HG02840 (cell line): ENCODE measurements around the gene GABBR2.

Source experiments
- ATAC-seq: cut with Tn5 transposase; IDR thresholded peaks from one replicate; pipeline ENCODE4 v1.9.1; 2021; ENCODE audit warnings: mild to moderate bottlenecking, moderate library complexity, moderate number of reproducible peaks; ENCODE audit not compliant: unreplicated experiment, low FRiP score

Gene GABBR2

DNA sequence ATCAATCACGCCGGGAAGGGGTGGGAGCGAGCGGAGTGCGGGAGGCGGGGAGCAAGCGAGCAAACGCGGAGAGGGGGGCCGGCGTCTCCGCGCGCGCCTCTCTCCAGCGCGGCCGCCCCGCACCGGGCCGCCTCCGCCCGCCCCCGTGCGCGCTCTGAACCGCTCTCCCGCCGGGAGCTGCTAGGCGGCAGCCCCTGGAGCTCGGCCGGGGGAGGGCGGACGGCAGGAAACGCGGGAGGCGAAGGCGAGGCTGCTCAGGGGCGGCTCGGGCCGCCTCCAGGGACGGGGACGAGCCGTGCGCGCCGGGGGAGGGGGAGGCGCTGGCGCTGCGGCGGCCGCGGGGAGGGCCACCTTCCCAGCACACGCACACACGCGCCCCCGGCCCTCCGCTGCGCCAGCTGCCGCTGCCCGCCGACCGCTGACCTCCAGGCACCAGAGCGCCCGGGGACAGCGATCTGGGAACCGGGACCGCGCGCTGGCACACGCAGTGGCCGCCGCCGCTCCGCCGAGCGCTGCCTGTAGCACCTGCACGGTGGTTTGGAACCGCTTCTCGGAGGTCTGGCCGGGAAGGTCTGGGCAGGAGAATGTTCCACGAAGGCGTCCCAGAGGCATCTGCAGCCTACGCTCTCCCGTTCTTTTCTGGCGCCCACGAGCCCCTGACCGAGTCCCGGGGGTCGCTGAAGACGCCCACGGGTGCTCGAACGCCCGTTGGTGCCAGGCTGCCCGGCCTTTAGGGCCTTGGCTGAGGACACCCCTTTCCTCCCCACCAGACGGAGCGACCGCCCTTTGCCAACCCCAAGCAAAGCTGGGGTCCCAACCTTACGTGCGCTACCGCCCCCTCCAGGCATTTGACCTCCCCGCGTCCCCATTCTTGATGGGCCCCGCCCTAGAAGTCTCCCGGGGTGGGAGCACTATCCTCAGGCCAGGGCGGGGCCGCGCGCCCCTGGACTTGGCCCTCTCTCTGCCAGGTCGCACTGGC is at the start of gene GABBR2:
Gene GABBR2, minus strand, starts transcription at position 3 of the 979 bp plus-strand sequence. CDS start 198 bp downstream, outside the sequence.
- no peak for ATAC-seq

DNA sequence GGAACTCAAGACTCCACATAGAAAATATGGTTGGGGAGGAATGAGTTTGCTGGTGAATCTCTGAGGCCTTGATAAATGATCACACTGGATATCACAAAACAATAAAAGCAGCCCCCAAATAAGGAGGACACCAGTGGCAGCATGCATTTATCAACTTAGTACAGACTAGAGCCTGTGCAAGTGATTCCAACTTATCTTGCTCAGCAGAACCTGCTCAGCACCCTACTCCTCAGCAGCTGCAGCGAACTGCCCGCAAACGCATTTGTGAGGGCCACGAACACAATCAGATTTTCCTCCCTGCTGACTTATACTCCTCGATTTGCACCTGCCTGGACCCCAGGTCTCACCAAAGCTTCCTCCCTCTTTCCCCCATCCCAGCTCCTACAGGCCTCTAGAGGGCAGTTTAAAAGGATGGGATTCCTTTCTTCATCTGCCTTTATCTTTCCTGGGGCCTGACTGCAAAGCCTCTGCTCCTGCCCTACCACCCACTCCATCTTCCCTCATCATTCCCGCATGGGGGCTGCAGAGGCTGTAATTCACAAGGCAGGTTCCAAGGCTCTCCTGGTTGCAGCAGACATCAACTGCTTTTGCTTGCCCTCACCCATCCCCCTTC is 46.4 kb upstream of the GABBR2 start:
- ATAC-seq, result no peak

DNA sequence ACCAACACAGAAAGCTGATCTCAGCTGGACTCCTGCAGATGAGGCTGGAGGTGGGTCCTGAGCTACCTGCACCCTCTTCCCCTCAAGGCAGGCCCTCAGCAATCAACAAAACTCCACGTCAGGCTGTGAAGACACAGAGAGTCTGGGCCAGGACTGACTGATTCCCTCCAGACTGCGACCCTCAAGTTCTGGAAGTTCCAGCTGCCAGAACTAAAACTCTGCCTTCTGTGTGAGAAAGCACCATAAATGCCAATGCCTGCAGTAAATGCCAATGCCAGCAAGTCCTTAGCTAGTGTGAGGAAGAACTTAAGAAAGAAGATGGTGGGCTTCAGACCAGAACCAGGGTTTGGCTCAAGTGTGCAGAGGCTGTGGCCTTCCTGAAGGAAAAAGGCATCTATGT is 42.5 kb upstream of the GABBR2 start:
- ATAC-seq, result no peak

DNA sequence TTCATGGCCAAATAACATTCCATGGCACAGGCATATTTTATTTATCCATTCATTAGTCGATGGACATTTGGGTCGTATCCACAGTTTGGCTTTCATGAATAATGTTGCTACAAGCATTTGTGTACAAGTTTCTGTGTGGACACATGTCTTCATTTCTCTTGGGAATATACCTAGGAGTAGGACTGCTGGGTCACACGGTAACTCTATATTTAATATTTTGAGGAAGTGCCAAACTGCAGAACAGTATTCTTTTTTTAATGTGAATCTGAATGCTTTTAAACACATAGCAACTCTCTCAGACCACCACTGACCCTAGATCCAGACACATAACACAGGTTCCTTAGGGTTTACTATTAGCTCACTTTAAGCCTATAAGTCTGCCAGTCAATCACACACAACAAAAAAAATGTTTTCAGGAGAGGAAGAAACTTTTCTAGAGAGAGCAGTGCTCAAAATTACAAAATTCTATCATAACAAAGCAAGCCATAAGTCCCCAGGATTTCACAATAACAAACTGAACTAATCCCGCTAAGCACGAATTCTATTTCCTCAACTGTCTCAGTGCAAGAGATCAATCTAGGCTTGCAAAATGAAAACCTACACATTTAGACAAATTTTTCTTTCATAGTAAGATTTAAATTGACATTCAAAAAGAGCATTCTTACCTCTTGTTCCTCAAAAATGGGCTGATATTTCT is 41.8 kb upstream of the GABBR2 start:
- no peak for ATAC-seq

DNA sequence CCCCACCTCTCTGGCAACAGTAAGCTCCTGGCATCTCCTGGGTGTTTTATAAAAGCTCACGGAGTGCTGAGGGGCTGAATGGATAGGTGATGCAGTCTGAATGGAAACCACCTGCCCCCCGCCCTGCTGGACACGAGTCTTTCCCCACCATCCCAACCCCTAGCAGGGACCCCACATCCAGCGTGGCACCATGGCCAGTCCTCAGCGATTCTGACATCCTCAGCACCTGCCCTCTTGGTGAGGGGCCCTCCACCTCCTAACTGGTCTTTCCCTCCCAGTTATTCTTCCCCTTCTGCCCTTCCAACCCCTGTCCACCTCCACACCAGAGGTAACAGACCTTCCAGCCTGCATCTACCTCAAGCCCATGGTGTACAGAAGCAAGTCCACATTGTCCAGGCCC is 38.7 kb upstream of the GABBR2 start:
- no peak for ATAC-seq

DNA sequence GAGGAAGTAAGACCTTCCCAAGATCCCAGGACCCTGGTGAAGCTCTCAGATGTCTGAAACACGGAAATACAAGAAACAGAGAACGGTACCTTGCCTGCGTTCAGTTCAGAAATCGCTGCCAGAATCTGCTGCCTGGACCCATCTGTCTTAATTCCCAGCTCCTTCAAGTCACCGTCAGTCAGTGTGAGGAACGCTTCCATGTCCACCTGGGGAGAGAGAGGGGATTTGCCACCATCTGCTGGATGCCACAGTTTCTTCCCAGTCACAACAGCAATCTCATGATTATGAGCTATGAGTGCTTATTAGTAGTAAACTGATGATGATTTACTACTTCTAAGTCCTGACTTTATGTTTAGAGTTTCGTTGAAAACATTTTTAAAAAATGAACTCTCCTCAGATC is 36.7 kb upstream of the GABBR2 start:
- no peak for ATAC-seq

DNA sequence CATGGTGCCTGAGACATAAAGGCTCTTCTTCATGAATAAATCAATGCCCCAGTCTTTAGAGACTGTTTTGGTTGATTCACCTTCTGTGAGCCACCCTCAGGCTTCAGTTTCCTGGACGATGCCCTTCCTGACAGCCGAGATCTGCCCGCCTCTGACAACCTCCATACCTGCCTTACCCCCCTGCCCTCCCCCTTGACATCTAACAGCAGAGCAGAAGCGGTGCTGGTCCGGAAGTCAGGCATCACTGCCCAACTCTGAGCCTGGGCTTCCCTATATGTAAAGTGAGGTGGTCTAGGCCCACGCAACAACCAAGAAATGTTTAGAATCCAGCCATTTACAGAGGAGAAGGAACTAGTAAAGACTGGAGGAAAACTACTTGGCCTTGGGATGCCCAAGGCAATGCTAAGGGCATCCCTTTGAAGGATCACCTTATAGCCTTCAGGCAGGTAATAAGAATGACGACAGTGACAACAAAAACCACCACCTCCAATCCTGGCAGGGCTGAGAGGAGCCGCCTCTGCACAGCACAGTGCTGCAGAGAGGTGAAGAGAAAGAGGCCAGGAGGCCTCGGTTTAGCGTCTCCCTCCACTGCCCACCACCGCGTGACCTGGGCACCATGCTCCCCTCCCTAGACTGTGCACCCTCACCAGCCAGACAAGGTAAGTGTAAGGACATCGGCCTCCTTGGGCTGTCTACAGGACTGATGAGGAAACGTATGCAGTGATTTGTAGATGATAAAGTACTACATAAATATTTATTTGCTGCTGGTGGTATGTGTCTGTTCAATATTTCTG is 35.3 kb upstream of the GABBR2 start:
- ATAC-seq, result no peak

DNA sequence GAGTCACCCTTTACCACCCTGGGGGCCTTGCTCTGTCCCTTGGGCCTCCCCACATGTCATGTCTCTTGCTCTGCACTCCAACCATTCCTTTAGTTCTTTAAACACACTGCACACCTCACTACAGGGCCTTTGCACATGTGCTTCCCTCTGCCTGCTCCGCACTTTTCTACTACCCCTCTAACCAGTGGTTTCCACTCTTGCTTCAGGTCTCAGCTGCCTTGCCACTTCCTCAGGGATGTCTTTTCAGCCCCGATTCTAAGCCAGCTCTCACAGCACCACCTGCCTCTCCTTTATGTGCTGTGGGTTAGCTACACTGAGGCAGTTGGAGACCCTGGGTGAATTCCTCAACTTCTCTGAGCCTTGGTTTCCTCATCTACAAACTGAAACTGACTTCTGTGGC is 34.6 kb upstream of the GABBR2 start:
- ATAC-seq, result no peak

DNA sequence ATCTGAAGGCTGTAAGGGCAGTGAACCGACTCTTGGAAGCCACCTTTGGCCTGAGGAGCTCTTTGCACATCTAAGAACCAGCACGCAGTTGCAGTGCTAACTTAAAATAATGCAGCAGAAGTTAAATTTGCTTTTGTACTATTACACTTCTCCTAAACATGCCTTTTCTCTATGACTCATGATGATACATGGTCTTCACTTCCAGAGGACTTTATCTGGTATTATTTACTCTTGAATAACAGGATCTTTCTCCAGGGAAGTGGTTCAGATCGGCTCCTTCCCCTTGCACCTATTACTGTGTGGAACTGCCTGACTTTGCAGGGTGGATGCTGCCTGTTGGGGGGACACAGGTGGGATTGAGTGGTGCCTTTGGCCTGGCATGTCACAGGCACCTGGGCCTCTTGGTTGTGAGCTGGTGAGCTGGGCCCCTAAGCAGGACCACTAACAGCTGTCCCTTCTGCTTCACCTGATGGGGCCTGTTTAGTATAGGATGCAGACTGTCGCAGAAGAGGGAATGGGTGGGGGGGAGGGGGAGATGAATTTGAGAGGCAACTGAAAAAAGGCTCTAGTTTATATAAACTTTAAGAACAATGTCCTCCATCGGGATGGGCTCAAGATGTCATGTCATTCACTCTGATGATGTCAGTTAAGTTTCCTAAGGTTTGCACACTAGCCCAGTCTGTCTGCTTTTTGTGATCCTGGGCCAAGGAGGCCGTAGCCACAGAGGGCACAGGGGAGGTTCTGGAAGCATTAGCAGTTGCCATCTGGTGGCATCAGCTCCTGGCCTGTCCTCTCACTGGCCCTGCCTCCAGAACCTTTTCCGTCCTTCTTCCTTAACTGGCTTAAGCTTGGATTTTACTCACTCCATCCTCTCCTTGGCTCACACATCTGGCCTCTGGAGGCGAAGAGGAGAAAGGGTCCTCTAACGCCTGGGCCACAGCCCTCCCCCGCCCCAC is 33.9 kb upstream of the GABBR2 start:
- ATAC-seq, result no peak

DNA sequence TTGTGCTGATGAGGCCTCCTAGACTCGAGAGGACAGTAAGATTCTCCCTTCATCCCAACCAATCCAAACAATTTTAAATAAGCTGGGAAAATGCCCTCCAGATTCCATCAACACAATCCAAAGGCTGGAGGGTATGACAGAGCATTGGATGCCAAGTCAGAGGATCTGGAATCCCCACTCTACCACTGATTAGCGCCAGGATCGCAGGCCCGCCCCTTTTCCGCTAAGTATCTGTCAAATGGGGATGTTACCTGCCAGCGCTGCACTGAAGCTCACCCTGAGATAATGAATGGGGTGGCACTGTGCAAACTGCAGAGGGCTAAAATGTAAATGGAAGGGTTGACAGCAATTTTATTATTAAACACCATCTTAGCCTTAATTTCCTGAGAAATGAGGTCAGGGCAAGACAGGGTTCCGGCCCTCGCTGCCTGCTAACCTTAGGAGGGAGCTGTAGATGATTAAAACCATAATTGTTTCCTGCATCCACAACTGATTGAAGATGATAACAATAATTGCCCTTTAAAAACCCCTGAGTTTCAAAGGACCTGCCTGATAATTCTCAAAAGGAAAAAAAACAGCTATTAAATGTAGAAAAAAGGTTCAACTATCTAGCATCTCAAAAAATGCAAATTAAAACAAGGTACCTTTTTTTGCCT is 31.6 kb upstream of the GABBR2 start:
- no peak for ATAC-seq

DNA sequence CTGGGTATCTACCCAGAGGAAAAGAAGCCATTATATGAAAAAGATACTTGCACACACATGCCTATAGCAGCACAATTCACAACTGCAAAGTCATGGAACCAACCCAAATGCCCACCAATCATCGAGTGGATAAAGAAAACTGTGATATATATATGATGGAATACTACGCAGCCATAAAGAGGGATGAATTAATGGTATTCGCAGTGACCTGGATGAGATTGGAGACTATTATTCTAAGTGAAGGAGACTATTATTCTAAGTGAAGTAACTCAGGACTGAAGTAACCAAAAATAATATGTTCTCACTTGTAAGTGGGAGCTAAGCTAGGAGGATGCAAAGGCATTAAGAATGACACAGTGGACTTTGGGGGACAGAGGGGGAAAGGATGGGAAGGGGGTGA is 30.0 kb upstream of the GABBR2 start:
- no peak for ATAC-seq

DNA sequence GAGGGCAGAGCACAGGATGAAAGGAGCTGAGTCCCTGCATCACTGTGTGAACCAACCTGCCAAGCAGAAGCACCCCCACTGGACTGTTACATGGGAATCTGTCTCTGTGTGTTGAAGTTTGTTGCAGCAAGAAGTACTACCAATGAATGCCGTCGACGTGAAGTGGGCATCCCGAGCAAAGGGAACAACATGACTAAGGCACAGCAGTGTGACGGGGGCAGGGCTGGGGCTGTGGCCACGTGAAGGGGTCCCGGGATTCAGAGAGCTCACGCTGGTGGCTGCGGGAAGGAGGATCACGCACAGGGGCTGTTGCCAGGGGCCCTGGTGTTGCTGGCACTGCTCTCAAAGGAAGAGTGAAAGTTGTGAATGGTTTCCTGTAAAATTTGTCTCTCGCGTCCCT is 27.5 kb upstream of the GABBR2 start:
- no peak for ATAC-seq

DNA sequence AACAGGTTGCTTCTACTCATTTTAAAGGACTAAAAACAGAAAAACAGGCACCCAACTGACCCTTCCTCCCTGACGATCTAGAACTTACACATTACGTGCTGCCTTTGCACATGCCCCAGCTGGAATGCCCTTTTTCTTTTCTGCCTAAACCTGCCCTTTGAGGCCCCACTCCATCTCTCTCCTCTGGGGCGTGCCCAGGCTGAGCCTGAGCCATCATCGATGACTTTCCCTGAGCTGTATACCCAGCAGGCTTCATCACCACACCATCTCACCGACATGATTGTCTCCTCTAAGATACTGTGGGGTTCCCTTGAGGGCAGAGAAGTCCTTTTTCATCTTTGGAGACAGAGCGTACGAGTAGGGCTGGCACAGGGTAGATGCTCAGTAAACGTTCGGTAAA is 24.1 kb upstream of the GABBR2 start:
- ATAC-seq, result no peak

DNA sequence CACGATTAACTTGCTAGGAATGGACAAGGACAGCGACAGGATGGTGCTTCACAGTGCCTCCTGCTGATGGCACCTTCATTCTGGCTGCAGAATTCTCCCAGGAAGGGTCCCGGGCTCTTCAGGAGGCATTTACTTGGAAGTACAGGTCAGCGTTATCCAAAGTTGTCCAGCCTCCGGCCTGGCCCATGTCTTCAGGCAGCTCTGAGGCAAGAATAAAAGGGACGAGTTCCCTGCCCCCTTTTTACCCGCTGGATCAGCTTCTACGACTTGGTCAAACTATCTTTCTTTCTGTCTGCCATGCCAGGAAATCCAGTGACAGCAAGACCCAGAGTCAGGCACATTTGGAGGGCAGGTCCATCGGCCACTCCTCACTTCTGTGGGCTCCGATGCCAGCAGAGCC is 23.4 kb upstream of the GABBR2 start:
- ATAC-seq, result no peak

DNA sequence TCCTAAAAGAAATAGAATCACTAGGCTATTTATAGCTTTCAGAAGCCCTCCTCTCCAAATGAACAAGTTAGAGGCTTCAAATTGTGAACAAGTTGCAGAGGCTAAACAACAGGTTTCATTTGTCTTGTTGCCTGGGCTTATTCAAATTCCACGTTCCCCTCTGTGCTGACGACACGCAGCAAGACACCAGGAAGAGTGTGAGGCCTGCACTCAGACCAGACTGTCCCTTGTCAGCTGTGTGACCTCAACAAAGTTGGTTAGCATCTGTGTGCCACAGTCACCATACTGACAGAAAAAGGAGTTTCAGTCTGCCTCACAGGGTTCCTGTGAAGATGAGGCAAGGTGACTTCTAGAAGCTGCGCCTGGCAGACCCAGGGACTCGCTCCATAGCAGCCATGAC is 22.1 kb upstream of the GABBR2 start:
- ATAC-seq, result no peak

DNA sequence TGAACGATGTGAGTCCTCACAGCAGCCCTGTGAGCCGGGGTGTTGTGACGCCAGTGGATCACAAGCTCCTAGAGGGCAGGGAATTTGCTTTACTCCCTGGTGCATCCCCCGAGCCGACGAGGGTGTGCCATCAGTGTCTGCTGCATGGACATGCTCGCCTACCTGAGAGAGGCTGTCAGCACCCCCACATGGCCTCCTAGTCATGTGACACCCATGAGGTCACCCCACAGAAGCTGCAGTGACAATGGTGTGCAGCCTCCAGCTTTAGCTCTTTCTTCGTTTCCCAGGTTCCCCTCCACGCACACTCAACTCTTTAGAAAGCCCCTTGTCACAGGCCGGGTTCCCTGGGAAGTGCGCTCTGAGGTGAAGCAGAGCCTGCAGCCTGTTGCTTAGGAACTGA is 19.8 kb upstream of the GABBR2 start:
- ATAC-seq, result no peak

DNA sequence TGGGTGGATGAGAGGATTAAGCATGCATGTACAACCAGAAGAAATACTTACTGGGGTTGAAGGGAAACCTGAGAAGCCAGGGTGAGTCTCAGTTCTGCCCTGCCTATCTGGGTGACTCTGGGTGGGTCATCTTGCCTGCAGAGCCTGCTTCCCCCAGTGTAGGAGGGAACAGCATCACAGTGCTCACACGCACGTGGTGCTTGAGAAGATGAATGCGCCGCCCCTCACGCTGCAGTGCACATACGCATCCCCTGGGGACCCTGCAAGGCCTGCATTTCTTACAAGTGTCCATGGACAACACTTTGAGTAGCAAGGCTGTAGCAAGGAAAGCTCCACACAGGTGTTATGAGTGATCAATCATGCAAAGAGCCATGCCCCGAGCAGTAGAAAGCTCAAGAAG is 18.7 kb upstream of the GABBR2 start:
- no peak for ATAC-seq

DNA sequence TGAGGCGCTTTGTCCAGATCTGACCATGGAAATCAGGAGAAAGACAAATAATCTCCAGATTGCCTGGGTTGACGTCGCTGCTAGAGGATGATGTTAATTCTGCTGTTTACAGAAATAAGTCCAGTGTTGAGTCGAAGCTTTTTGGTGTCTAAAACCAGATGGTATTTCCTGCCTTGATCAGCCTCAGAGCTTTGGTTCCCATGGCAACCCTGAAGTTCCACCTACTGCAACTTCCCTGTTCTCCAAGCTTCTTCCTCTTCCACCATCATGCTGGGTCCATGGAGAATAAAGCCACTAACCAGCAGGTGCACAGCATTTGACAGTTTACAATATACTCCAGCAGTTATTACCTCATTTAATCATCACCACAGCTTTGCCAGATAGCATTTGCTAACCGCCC is 18.0 kb upstream of the GABBR2 start:
- no peak for ATAC-seq
